Glutamatergic neuron (in vitro differentiated cells): ENCODE measurements around the gene PKN3. TPM values are rescaled to one million over a fixed set of nuclear protein-coding genes. Genes with fewer than 3 reads are reported as not detected.
A peak's percentile ranks its signal among the peaks of the same experiment; 100 is the strongest.

Experiments used
- DNase-seq: peaks from one replicate; pipeline ENCODE4 v3.0.0; 2022
- H3K27ac Mint-ChIP-seq: one replicate; pipeline ENCODE4 v1.8.0; 2020; ENCODE audit warnings: mild to moderate bottlenecking, mixed read lengths, inconsistent platforms; ENCODE audit not compliant: unreplicated experiment
- H3K27me3 Mint-ChIP-seq: one replicate; pipeline ENCODE4 v1.8.0; 2020; ENCODE audit warnings: mild to moderate bottlenecking, moderate library complexity, mixed read lengths, inconsistent platforms; ENCODE audit not compliant: unreplicated experiment
- H3K36me3 Mint-ChIP-seq: one replicate; pipeline ENCODE4 v1.8.0; 2020; ENCODE audit warnings: mild to moderate bottlenecking, mixed read lengths, inconsistent platforms; ENCODE audit not compliant: unreplicated experiment
- H3K4me1 Mint-ChIP-seq: one replicate; pipeline ENCODE4 v1.8.0; 2020; ENCODE audit warnings: mild to moderate bottlenecking, low read depth, mixed read lengths, inconsistent platforms; ENCODE audit not compliant: unreplicated experiment
- H3K4me3 Mint-ChIP-seq: one replicate; pipeline ENCODE4 v1.8.0; 2020; ENCODE audit warnings: mild to moderate bottlenecking, mixed read lengths, inconsistent platforms; ENCODE audit not compliant: unreplicated experiment
- H3K9me3 Mint-ChIP-seq: one replicate; pipeline ENCODE4 v1.8.0; 2020; ENCODE audit warnings: mild to moderate bottlenecking, moderate library complexity, mixed read lengths, inconsistent platforms; ENCODE audit not compliant: unreplicated experiment
- CTCF ChIP-seq: fragments of 200-600 bp; sonication (generic); IDR thresholded peaks from one replicate; pipeline ENCODE4 v1.5.0; 2021; ENCODE audit not compliant: partially characterized antibody, unreplicated experiment
- total RNA-seq: library from RNA; stranded (reverse); fragmentation: NEBNext Ultra II Directional; extraction: Animal tissue kit (Norgen Biotek cat#: 25700); gene quantifications from one replicate; pipeline ENCODE4 v1.2.1, GENCODE V29; 2021; ENCODE audit not compliant: unreplicated experiment

PKN3 gene
- total RNA-seq, 1 donor from 2014 or later: 4.3 TPM

- H3K4me3 Mint-ChIP-seq: no peak overlapping the region
- H3K36me3 Mint-ChIP-seq: no peaks in the 10 kb centered on the region
- H3K9me3 Mint-ChIP-seq: peaks cover 4% of the 10 kb centered on the region
- TF ChIP-seq CTCF: no peak
- no peak for DNase-seq
- H3K27ac Mint-ChIP-seq: no peak overlapping the region
- H3K4me1 Mint-ChIP-seq: peaks cover 6% of the 10 kb centered on the region
- H3K27me3 Mint-ChIP-seq: peaks cover 6% of the 10 kb centered on the region
Observed at GRCh38 chr9:128727640-128728248, 25.4 kb downstream of the PKN3 start.

- H3K4me3 Mint-ChIP-seq: peak overlapping the region; percentile 25
- no peaks in the 10 kb centered on the region for H3K36me3 Mint-ChIP-seq
- peaks cover 6% of the 10 kb centered on the region for H3K4me1 Mint-ChIP-seq
- H3K27me3 Mint-ChIP-seq: peaks cover 6% of the 10 kb centered on the region
- TF ChIP-seq CTCF: no peak
- DNase-seq: no peak
- H3K9me3 Mint-ChIP-seq: peaks cover 4% of the 10 kb centered on the region
- H3K27ac Mint-ChIP-seq: no peak overlapping the region
Observed at GRCh38 chr9:128728298-128728697, 26.0 kb downstream of the PKN3 start.

- H3K27ac Mint-ChIP-seq: peak overlapping the region; percentile 55
- H3K36me3 Mint-ChIP-seq: no peaks in the 10 kb centered on the region
- no peak overlapping the region for H3K4me3 Mint-ChIP-seq
- peaks cover 4% of the 10 kb centered on the region for H3K27me3 Mint-ChIP-seq
- peaks cover 6% of the 10 kb centered on the region for H3K4me1 Mint-ChIP-seq
- peaks cover 2% of the 10 kb centered on the region for H3K9me3 Mint-ChIP-seq
- no peak for DNase-seq
- no peak for TF ChIP-seq CTCF
Observed at GRCh38 chr9:128729302-128729701, 27.0 kb downstream of the PKN3 start.

DNA sequence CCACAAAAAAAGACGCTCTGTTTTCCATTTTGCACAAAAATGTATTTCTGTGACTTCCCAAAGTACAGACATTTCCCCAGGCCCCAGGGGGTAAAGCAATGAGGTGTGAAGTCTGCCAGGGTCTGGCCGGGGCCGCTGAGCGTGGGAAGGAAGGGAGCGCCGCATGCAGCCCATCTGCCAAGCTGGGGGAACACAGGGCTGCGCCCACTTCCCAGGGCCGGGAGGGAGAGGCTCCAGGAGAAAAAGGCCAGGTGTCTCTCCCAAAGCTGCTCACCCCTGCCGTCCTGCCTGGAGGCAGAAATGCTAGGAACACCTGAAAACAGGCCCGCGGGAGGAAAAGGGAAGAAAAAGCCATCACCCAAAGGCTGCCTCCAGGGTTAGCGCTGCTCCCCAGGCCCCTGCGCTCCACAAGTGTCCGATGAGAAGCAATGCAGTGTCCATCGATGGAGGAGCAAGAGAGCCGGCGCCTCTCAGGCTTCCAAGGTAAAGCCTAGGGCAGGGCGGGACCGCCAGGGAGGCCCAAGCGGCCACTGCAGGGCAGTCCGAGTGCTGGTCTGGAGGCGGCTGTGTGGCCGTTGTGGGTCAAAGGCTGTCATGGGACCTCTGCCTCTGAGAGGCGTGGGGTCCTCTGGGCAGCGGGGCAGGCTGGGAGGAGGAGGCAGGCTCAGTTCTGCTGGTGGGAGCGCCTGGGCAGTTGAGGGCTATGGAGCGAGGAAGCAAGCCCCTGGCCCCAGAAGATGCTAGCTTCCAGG is 27.6 kb downstream of the PKN3 start:
- no peak overlapping the region for H3K4me3 Mint-ChIP-seq
- DNase-seq: no peak
- peaks cover 2% of the 10 kb centered on the region for H3K27me3 Mint-ChIP-seq
- H3K36me3 Mint-ChIP-seq: no peaks in the 10 kb centered on the region
- H3K9me3 Mint-ChIP-seq: no peaks in the 10 kb centered on the region
- peak overlapping the region; percentile 55 for H3K27ac Mint-ChIP-seq
- no peak for TF ChIP-seq CTCF
- H3K4me1 Mint-ChIP-seq: peaks cover 6% of the 10 kb centered on the region

GRCh38 chr9:128731093-128731492 is 28.8 kb downstream of the PKN3 start:
- Mint-ChIP-seq H3K4me1 (peaks cover 11% of the 10 kb centered on the region), H3K4me3 (no peak overlapping the region), H3K27me3 (no peaks in the 10 kb centered on the region), H3K9me3 (no peaks in the 10 kb centered on the region), H3K27ac (peak overlapping the region; percentile 48), H3K36me3 (no peaks in the 10 kb centered on the region)
- no peak for DNase-seq
- no peak for TF ChIP-seq CTCF
